ENCODE results near the gene ERH.

GRCh38 chr14:69366069-69366468 is 32.0 kb downstream of the ERH start:
- TF ChIP-seq, protein P1, sequence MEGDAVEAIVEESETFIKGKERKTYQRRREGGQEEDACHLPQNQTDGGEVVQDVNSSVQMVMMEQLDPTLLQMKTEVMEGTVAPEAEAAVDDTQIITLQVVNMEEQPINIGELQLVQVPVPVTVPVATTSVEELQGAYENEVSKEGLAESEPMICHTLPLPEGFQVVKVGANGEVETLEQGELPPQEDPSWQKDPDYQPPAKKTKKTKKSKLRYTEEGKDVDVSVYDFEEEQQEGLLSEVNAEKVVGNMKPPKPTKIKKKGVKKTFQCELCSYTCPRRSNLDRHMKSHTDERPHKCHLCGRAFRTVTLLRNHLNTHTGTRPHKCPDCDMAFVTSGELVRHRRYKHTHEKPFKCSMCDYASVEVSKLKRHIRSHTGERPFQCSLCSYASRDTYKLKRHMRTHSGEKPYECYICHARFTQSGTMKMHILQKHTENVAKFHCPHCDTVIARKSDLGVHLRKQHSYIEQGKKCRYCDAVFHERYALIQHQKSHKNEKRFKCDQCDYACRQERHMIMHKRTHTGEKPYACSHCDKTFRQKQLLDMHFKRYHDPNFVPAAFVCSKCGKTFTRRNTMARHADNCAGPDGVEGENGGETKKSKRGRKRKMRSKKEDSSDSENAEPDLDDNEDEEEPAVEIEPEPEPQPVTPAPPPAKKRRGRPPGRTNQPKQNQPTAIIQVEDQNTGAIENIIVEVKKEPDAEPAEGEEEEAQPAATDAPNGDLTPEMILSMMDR (IDR thresholded peaks at IDR 0.05) = no peak
- no peak for TF ChIP-seq POLR2A (IDR thresholded peaks at IDR 0.05)

Data from thyroid gland (tissue), 4 donors.